GM06990 (cell line): ENCODE measurements around the gene WNT9A.

ENCODE experiments used
- DNase-seq: peaks from one replicate; pipeline ENCODE4 v3.0.0-alpha.2; 2011; ENCODE audit not compliant: insufficient read length; ENCODE audit errors: extremely low read depth
- H3K27me3 ChIP-seq: replicated peaks from 2 replicates; pipeline ENCODE4 v1.6.0; 2011; ENCODE audit warnings: low read length; ENCODE audit not compliant: control insufficient read depth, insufficient read depth
- H3K36me3 ChIP-seq: 2 replicates; pipeline ENCODE4 v1.5.1; 2011; ENCODE audit warnings: low read length; ENCODE audit not compliant: control insufficient read depth, insufficient read depth
- H3K4me3 ChIP-seq: replicated peaks from 2 replicates; pipeline ENCODE4 v1.5.1; 2011; ENCODE audit warnings: low read depth, mild to moderate bottlenecking, control low read depth, low read length
- TF ChIP-seq, protein P1 (sequence below): IDR thresholded peaks from 2 replicates; pipeline ENCODE4 v1.5.1; 2011; ENCODE audit warnings: low read length, control low read depth, mild to moderate bottlenecking, inconsistent platforms; ENCODE audit not compliant: insufficient read depth, poor library complexity, severe bottlenecking

WNT9A gene

DNA sequence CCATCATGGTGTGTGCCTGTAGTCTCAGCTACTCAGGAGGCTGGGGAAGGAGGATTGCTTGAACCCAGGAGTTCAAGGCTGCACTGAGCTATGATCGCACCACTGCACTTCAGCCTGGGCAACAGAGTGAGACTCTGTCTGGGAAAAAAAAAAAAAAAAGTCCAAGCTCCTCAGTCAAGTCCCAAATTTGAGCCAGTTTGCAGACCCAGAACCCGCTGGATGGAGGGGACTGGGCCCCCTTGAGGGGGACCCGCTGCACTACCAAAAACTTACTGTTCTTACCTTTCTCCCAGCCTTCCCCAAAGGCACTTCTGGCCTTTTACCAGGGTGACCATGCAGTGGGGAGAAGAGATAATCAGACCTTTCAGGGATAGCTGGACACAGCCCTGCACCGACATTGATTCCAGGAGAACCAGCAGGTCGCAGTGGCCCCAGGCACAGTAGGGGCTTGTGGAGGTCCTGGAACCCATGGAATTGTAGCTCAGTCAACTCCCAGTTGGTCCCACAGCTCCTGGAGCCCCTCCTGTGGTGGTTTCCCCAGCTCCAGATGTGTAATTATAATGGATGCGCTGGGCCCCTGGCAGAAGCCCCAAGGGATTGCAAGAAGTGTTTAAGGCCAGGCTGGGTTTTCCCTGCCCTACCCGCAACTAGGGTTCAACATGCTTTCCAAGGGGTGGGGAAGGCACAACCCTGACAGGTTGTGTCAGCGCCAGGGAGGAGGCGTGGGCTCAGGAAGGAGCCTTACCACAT, 4.1 kb upstream of the WNT9A start:
- TF ChIP-seq, protein P1, sequence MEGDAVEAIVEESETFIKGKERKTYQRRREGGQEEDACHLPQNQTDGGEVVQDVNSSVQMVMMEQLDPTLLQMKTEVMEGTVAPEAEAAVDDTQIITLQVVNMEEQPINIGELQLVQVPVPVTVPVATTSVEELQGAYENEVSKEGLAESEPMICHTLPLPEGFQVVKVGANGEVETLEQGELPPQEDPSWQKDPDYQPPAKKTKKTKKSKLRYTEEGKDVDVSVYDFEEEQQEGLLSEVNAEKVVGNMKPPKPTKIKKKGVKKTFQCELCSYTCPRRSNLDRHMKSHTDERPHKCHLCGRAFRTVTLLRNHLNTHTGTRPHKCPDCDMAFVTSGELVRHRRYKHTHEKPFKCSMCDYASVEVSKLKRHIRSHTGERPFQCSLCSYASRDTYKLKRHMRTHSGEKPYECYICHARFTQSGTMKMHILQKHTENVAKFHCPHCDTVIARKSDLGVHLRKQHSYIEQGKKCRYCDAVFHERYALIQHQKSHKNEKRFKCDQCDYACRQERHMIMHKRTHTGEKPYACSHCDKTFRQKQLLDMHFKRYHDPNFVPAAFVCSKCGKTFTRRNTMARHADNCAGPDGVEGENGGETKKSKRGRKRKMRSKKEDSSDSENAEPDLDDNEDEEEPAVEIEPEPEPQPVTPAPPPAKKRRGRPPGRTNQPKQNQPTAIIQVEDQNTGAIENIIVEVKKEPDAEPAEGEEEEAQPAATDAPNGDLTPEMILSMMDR: no peak
- no peaks in the 10 kb centered on the region for H3K36me3 ChIP-seq
- no peak for DNase-seq
- H3K27me3 ChIP-seq: peaks cover 1% of the 10 kb centered on the region
- H3K4me3 ChIP-seq: no peak overlapping the region

DNA sequence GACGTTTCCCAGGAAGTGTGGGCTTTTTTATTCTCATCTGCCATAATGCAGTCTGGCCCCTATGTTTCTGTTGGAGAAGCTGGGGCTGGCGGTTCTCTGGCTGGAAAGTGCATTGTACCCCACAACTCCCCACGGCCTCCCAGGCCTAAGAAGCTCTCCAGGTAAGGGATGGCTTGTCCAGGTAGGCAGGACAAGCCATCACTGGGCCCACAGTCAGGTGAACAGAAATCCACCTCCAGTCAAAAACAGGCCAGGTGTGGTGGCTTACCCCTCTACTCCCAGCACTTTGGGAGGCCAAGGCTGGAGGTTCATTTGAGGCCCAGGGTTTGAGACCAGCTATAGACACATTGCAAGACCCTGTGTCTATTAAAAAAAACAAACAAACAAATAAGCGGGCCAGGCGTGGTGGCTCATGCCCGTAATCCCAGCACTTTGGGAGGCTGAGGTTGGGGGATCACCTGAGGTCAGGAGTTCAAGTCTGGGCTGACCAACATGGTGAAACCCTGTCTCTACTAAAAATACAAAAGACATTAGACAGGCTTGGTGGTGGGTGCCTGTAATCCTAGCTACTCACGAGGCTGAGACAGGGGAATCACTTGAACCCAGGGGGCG, 3.1 kb upstream of the WNT9A start:
- TF ChIP-seq, protein P1: no peak
- H3K36me3 ChIP-seq: no peaks in the 10 kb centered on the region
- no peak for DNase-seq
- no peak overlapping the region for H3K4me3 ChIP-seq
- peaks cover 1% of the 10 kb centered on the region for H3K27me3 ChIP-seq

DNA sequence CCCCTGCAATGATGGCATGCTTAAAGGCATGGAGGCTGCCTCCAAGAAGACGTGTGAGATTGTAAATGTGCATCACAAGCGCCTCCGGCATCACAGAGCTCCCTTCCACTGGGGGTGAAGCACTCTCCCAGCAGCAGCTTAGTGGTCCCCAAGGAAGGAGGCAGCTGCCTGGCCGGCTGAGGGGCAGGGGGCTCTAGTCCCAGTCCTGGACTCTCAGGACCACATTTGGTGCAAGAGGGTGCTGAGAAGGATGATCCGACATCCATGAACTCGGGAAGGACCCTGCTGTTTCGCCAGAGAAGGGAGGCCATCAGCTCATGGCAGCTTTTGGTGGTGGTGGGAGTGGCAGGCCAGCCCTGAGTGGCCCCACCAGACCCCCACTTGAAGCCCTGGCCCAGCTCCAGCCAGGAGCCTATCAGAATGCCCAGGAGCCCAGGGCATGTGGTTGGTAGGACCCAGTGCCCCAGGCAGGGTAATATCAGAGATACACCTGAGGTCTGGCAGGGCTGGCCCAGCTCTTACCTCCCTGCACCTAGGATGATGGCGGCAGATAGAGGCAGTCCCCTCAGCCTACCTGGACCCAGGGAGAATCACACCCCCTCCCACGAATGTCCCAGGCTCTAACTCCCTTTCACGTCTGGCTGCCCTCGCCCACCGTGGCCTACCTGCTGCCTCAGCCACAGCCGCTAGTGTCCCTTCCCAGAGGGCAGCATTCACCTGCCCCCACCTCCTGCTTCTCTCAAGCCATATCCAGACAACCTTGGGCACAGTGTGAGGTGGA, 2.4 kb upstream of the WNT9A start:
- no peak overlapping the region for H3K4me3 ChIP-seq
- H3K27me3 ChIP-seq: peaks cover 1% of the 10 kb centered on the region
- DNase-seq: no peak
- TF ChIP-seq, protein P1: no peak
- no peaks in the 10 kb centered on the region for H3K36me3 ChIP-seq

DNA sequence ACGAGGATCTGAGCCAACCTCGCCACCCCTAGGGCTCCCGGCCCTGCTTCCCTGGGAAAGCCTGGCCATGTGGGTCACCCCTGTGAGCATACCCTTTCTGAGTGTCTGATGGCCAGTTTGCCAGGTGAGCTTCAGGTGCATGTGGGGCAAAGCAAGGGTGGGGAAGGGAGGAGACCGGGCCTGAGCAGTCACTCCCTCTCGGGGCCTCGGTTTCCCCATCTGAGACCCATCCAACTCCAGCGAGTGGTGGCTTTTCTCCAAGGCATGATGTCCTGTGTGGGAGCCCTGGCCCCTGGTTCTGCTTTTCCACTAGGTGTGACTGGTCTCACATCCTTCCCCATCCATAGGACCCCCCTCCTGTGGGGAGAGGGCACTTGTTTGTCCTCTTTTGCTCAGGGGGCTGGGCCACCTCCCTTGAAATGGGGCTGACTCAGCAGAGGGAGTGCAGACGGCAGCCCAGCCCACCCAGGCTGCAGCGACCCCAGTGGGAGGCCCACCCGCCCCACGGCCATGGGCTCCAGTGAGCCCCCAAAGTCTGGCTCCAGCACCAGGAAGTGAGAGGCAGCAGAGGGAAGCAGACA, 1.7 kb upstream of the WNT9A start:
- DNase-seq: no peak
- Histone ChIP-seq H3K4me3 (no peak overlapping the region), H3K27me3 (peaks cover 1% of the 10 kb centered on the region), H3K36me3 (no peaks in the 10 kb centered on the region)
- TF ChIP-seq, protein P1: no peak

DNA sequence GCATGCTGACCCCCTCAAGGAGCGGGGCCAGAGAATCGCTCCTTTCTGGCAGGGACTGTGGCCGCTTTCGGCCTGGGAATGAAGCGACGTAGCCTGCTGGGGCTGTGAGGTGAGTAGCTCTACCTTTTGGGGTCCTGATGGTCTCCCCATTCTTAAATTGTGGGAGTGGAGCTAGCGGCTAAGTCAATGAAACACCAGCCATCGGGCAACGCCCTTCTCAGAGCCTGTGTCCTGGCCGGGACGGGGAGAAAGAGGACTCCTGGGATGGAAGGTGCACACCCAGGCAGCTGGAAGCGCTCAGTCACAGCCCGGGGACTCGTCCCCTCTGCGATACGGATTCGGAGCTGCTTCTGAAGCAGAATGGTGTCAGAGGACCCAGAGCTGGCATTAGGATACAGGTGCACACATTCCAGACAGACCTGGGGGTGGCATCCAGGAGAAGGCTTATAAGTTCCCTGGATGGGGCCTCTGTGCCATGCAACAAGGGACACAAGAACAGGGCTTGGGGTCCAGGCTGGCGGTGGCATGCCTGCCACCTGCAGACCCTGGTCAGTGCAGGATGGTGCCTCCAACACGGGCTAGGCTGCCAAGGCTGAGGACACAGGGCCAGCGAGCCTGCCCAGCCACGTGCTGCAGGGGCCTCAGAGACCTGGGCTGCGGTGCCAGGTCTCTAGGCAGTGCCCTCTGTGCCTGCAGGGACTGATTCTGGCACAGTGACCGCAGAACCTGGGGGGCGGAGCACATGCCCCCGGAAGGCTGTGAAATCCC, 945 bp upstream of the WNT9A start:
- DNase-seq: no peak
- Histone ChIP-seq H3K27me3 (peaks cover 1% of the 10 kb centered on the region), H3K36me3 (no peaks in the 10 kb centered on the region), H3K4me3 (peak overlapping the region; percentile 49; the same call in 1 of the 2 replicates)
- TF ChIP-seq, protein P1: no peak
